ENCODE measurements around the gene SIAH3.

DNA sequence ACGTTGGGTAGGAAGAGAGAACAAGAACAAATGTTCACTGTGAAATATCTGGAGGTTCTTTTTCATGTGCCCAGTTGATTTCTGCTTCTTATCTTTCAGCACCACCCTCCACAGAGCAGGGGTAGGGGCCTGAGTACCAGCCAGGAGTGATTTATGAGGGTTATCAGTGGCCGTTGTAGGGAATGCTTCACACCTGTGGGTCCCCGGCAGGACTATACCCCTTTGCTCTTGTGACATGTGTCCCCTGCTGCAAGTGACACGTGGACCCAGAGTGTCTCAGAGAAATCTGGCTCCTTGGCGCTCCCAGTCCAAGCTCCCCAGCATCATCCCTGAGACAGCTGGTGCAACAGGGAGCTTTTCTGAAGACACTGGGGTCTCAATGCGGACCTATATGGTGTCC is 29.7 kb downstream of the SIAH3 start:
- no peak for TF ChIP-seq EZH2phosphoT487 (IDR thresholded peaks at IDR 0.05; ENCODE audit: borderline replicate concordance, low read depth, low read length)
- TF ChIP-seq, protein P1, sequence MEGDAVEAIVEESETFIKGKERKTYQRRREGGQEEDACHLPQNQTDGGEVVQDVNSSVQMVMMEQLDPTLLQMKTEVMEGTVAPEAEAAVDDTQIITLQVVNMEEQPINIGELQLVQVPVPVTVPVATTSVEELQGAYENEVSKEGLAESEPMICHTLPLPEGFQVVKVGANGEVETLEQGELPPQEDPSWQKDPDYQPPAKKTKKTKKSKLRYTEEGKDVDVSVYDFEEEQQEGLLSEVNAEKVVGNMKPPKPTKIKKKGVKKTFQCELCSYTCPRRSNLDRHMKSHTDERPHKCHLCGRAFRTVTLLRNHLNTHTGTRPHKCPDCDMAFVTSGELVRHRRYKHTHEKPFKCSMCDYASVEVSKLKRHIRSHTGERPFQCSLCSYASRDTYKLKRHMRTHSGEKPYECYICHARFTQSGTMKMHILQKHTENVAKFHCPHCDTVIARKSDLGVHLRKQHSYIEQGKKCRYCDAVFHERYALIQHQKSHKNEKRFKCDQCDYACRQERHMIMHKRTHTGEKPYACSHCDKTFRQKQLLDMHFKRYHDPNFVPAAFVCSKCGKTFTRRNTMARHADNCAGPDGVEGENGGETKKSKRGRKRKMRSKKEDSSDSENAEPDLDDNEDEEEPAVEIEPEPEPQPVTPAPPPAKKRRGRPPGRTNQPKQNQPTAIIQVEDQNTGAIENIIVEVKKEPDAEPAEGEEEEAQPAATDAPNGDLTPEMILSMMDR (conservative IDR thresholded peaks at IDR 0.05; ENCODE audit: low read length), result no peak
